Sigmoid colon (tissue), 7 donors: ENCODE data around the gene PRUNE1. TPM values are rescaled to one million over a fixed set of nuclear protein-coding genes. Genes with fewer than 3 reads are reported as not detected.
A peak's percentile ranks its signal among the peaks of the same experiment; 100 is the strongest.

Experiments used
- DNase-seq: peaks from one replicate; pipeline ENCODE4 v3.0.0-alpha.2; 2019
- H3K27ac ChIP-seq, 4 donors: fragments of 200-600 bp; sonication (generic); one replicate each; pipeline ENCODE4 v1.5.1; 2016 to 2019; ENCODE audit warnings: mild to moderate bottlenecking in 1 of 4
- H3K27me3 ChIP-seq, 3 donors: fragments of 200-600 bp; sonication (generic); one replicate each; pipeline ENCODE4 v1.5.1; 2019; ENCODE audit warnings: mild to moderate bottlenecking in 1 of 3
- H3K36me3 ChIP-seq, 4 donors: fragments of 200-600 bp; sonication (generic); one replicate each; pipeline ENCODE4 v1.5.1; 2016 to 2019
- H3K4me1 ChIP-seq, 4 donors: fragments of 200-600 bp; sonication (generic); one replicate each; pipeline ENCODE4 v1.5.1; 2017 to 2019
- H3K4me3 ChIP-seq, 4 donors: fragments of 200-600 bp; sonication (generic); one replicate each; pipeline ENCODE4 v1.5.1; 2017 to 2019; ENCODE audit warnings: mild to moderate bottlenecking in 2 of 4, moderate library complexity in 1 of 4
- H3K9me3 ChIP-seq, 4 donors: fragments of 200-600 bp in 3 of 4; sonication (generic) in 3 of 4; one replicate each; pipeline versions ENCODE4 v1.5.1 to v1.6.1; 2013 to 2019
- CTCF ChIP-seq, 4 experiments: fragments of 450-650 bp in 3 of 4; fragments of 200-600 bp in 1 of 4; IDR thresholded peaks; one replicate each; pipeline ENCODE4 v1.5.1; 2016 to 2019; ENCODE audit warnings: antibody characterized with exemption in 4 of 4, mild to moderate bottlenecking in 3 of 4, moderate library complexity in 2 of 4
- EP300 ChIP-seq, 4 donors: sonication (generic); formaldehyde crosslinking; IDR thresholded peaks; one replicate each; pipeline ENCODE4 v1.6.1; 2017; ENCODE audit warnings: antibody characterized with exemption in 4 of 4
- POLR2A ChIP-seq, 2 donors: fragments of 450-650 bp; IDR thresholded peaks; one replicate each; pipeline ENCODE4 v1.6.1; 2016; ENCODE audit warnings: antibody characterized with exemption in 2 of 2, mild to moderate bottlenecking in 2 of 2, moderate library complexity in 2 of 2
- POLR2AphosphoS5 ChIP-seq, 4 donors: sonication (generic); formaldehyde crosslinking; IDR thresholded peaks; one replicate each; pipeline ENCODE4 v1.6.1; 2017; ENCODE audit warnings: antibody characterized with exemption in 4 of 4
- WGBS, 2 donors: extraction: QIAGEN DNeasy Blood & Tissue Kit; methylation state at CpG; one replicate each; pipeline ENCODE4 v1.1.7; 2013; 5-methylcytosine and 5-hydroxymethylcytosine counted together
- intact Hi-C: fragments of 100-400 bp; cut with DNase I; formaldehyde crosslinking; loops from one replicate; pipeline ENCODE4 v1.15.1; 2023
- polyA plus RNA-seq, 3 donors: library from polyadenylated mRNA; stranded (reverse); fragments of 200-250 nt; gene quantifications; one replicate each; pipeline ENCODE4 v1.2.3, GENCODE V29; 2013
- total RNA-seq, 4 donors: library from RNA; depleted of rRNA; stranded (reverse); fragments of >200 nt; gene quantifications; one replicate each; pipeline ENCODE4 v1.1.0, GENCODE V29; 2016
- donor health status: healthy with polysubstance abuse.
- donor health status: Bipolar disorder and iron deficiency.
- donor health status: healthy.

The PRUNE1 gene
- total and polyA plus RNA-seq, 7 donors = 15.5 to 33.9 (median 18.7) TPM

GRCh38 chr1:151055581-151055980 is 47.3 kb downstream of the PRUNE1 start:
- Histone ChIP-seq H3K27ac (peak overlapping the region; percentile 39 to 97 (median 92)), H3K27me3 (no peaks in the 10 kb centered on the region), H3K36me3 (peaks cover 35 to 53% (median 43%) of the 10 kb centered on the region in 4 donors), H3K4me3 (no peak overlapping the region), H3K9me3 (no peaks in the 10 kb centered on the region), H3K4me1 (peaks cover 0 to 38% (median 36%) of the 10 kb centered on the region in 4 donors)
- TF ChIP-seq POLR2AphosphoS5 (IDR thresholded peaks at IDR 0.05) (no peak), CTCF (IDR thresholded peaks at IDR 0.05) (no peak), POLR2A (IDR thresholded peaks at IDR 0.05) (no peak), EP300 (IDR thresholded peaks at IDR 0.05) (no peak)
- 37 to 46% methylated on average over 2 of the region's 2 CpGs for WGBS, 2 donors
- intact Hi-C loops = no loop called here
- DNase-seq = no peak

GRCh38 chr1:151056149-151056548 is 47.9 kb downstream of the PRUNE1 start:
- Histone ChIP-seq H3K4me1 (peaks cover 0 to 44% (median 39%) of the 10 kb centered on the region in 4 donors), H3K27me3 (no peaks in the 10 kb centered on the region), H3K9me3 (no peaks in the 10 kb centered on the region), H3K4me3 (no peak overlapping the region), H3K27ac (peak overlapping the region; percentile 39 to 97 (median 92)), H3K36me3 (peaks cover 35 to 48% (median 43%) of the 10 kb centered on the region in 4 donors)
- TF ChIP-seq EP300 (IDR thresholded peaks at IDR 0.05) = no peak
- TF ChIP-seq CTCF (IDR thresholded peaks at IDR 0.05) = no peak
- no peak for TF ChIP-seq POLR2A (IDR thresholded peaks at IDR 0.05)
- no peak for TF ChIP-seq POLR2AphosphoS5 (IDR thresholded peaks at IDR 0.05)
- 35 to 46% methylated on average over 2 of the region's 2 CpGs for WGBS, 2 donors
- intact Hi-C loops = no loop called here
- no peak for DNase-seq

GRCh38 chr1:151058692-151059091 is 50.4 kb downstream of the PRUNE1 start:
- H3K27ac ChIP-seq = peak overlapping the region; percentile 90 to 97 (median 92)
- intact Hi-C loops = loop anchor here (1.0 kb wide), 1 partner anchor 12 kb away; the partner anchor contains the start of gene GABPB2
- peak; percentile 71 for DNase-seq
- 0% methylated on average over 10 of the region's 10 CpGs for WGBS, 2 donors
- peaks cover 0 to 51% (median 40%) of the 10 kb centered on the region in 4 donors for H3K4me1 ChIP-seq
- H3K9me3 ChIP-seq = no peaks in the 10 kb centered on the region
- TF ChIP-seq POLR2A (IDR thresholded peaks at IDR 0.05) (no peak), EP300 (IDR thresholded peaks at IDR 0.05) (no peak), POLR2AphosphoS5 (IDR thresholded peaks at IDR 0.05) (no peak), CTCF (IDR thresholded peaks at IDR 0.05) (no peak)
- H3K36me3 ChIP-seq = peaks cover 20 to 25% (median 21%) of the 10 kb centered on the region in 4 donors
- no peaks in the 10 kb centered on the region for H3K27me3 ChIP-seq
- H3K4me3 ChIP-seq = peak overlapping the region; percentile 75 to 98 (median 84)

GRCh38 chr1:151059109-151060006 is 51.1 kb downstream of the PRUNE1 start, which contains the start of gene CDC42SE1:
CDC42SE1 (minus strand) TSS chr1:151059622; CDS start chr1:151055730, 3,892 bp downstream.
- intact Hi-C loops = loop anchor here (1.0 kb wide), 1 partner anchor 11 kb away; the partner anchor contains the start of gene GABPB2
- H3K36me3 ChIP-seq = peaks cover 14 to 18% (median 14%) of the 10 kb centered on the region in 4 donors
- no peak for TF ChIP-seq EP300 (IDR thresholded peaks at IDR 0.05)
- TF ChIP-seq POLR2A (IDR thresholded peaks at IDR 0.05) = peak; percentile 96
- TF ChIP-seq POLR2AphosphoS5 (IDR thresholded peaks at IDR 0.05) = peak; percentile 96 to 99 (median 98)
- TF ChIP-seq CTCF (IDR thresholded peaks at IDR 0.05) = peak; percentile 90 to 96 (median 92)
- peak within 1 kb of the TSS; percentile 90 to 97 (median 92) for H3K27ac ChIP-seq
- H3K4me3 ChIP-seq = peak within 1 kb of the TSS; percentile 75 to 98 (median 84)
- DNase-seq = peak; percentile 92
- H3K27me3 ChIP-seq = no peaks in the 10 kb centered on the region
- H3K4me1 ChIP-seq = peaks cover 0 to 51% (median 40%) of the 10 kb centered on the region in 4 donors
- H3K9me3 ChIP-seq = no peaks in the 10 kb centered on the region
- 0 to 1% methylated on average over 58 of the region's 58 CpGs for WGBS, 2 donors
